H1 (cell line): ENCODE measurements around the gene C3orf62. TPM values are rescaled to one million over a fixed set of nuclear protein-coding genes. Genes with fewer than 3 reads are reported as not detected.

Source experiments
- CTCF ChIA-PET: fragments of 300-600 bp; sonication (Branson Sonifier 250); formaldehyde crosslinking; loops from one replicate; lab custom pipeline; 2021; ENCODE audit not compliant: partially characterized antibody; lab: Charles Lee
- POLR2A ChIA-PET: fragments of 300-600 bp; sonication (Branson Sonifier 250); formaldehyde crosslinking; loops from one replicate; lab custom pipeline; 2021; ENCODE audit warnings: inconsistent platforms; ENCODE audit not compliant: partially characterized antibody; lab: Charles Lee
- DNase-seq, 2 experiments: peaks; one replicate each; pipeline versions ENCODE4 v3.0.0 to v3.0.0-alpha.2; 2010 to 2022; ENCODE audit warnings: low spot score in 2 of 2, low read depth in 1 of 2, mixed read lengths in 1 of 2
- FAIRE-seq: peaks from 2 replicates; lab custom pipeline; 2011; peaks lifted over from hg19 to GRCh38; lab: Jason Lieb, UNC
- H2AFZ ChIP-seq: 2 replicates; pipeline ENCODE4 v1.8.1; 2012; ENCODE audit warnings: low read length, inconsistent platforms
- H2AK5ac ChIP-seq: 2 replicates; pipeline ENCODE4 v1.6.1; 2013; ENCODE audit warnings: low read depth, low read length
- H2BK120ac ChIP-seq: replicated peaks from 2 replicates; pipeline ENCODE3; 2013; ENCODE audit warnings: low read depth, low read length, inconsistent platforms
- H2BK12ac ChIP-seq: 2 replicates; pipeline ENCODE4 v1.6.1; 2013; ENCODE audit warnings: low read depth, low read length
- H2BK15ac ChIP-seq: 2 replicates; pipeline ENCODE4 v1.6.1; 2013; ENCODE audit warnings: low read length
- H2BK20ac ChIP-seq: 2 replicates; pipeline ENCODE4 v1.6.1; 2013; ENCODE audit warnings: low read length
- H2BK5ac ChIP-seq: 2 replicates; pipeline ENCODE4 v1.6.1; 2013; ENCODE audit warnings: low read depth, low read length
- H3K14ac ChIP-seq: 2 replicates; pipeline ENCODE4 v1.6.1; 2013; ENCODE audit warnings: inconsistent platforms; ENCODE audit not compliant: insufficient read length
- H3K18ac ChIP-seq: 2 replicates; pipeline ENCODE4 v1.6.1; 2013; ENCODE audit warnings: low read length; ENCODE audit errors: extremely low read depth
- H3K23ac ChIP-seq: 2 replicates; pipeline ENCODE4 v1.6.1; 2013; ENCODE audit warnings: inconsistent platforms; ENCODE audit not compliant: insufficient read length
- H3K23me2 ChIP-seq: 2 replicates; pipeline ENCODE4 v1.6.1; 2013; ENCODE audit warnings: low read depth, low read length
- H3K27ac ChIP-seq: 2 replicates; pipeline ENCODE4 v1.6.1; 2011; ENCODE audit warnings: low read depth, low read length, inconsistent platforms
- H3K27me3 ChIP-seq, 4 experiments: replicated peaks in 1 of 4; 1 replicate in 1 of 4; 2 replicates in 3 of 4; pipeline versions ENCODE4 v1.6.1 to v1.8.1; 2011 to 2013; ENCODE audit warnings: low read length in 3 of 4, mild to moderate bottlenecking in 3 of 4, inconsistent platforms in 2 of 4, mixed read lengths in 2 of 4, moderate library complexity in 1 of 4; ENCODE audit not compliant: control insufficient read depth in 3 of 4, insufficient read depth in 3 of 4; ENCODE audit errors: extremely low read depth in 1 of 4
- H3K36me3 ChIP-seq, 4 experiments: 2 replicates each; pipeline versions ENCODE4 v1.6.1 to v1.8.1; 2011 to 2013; ENCODE audit warnings: mild to moderate bottlenecking in 4 of 4, low read length in 3 of 4, moderate library complexity in 2 of 4, control low read depth in 1 of 4, inconsistent platforms in 1 of 4; ENCODE audit not compliant: insufficient read depth in 4 of 4, control insufficient read depth in 2 of 4
- H3K4ac ChIP-seq: replicated peaks from 2 replicates; pipeline ENCODE3; 2013; ENCODE audit warnings: low read length, low read depth, mixed read lengths, inconsistent platforms; ENCODE audit not compliant: insufficient read length
- H3K4me1 ChIP-seq, 4 experiments: replicated peaks in 1 of 4; 1 replicate in 1 of 4; 2 replicates in 3 of 4; pipeline versions ENCODE4 v1.6.1 to v1.8.1; 2011 to 2013; ENCODE audit warnings: low read length in 3 of 4, inconsistent platforms in 2 of 4, mixed read lengths in 1 of 4; ENCODE audit not compliant: insufficient read depth in 4 of 4, control insufficient read depth in 3 of 4
- H3K4me2 ChIP-seq, 2 experiments: 2 replicates each; pipeline versions ENCODE4 v1.6.1 to v1.8.1; 2011 to 2013; ENCODE audit warnings: low read depth in 2 of 2, low read length in 2 of 2, control low read depth in 1 of 2, inconsistent platforms in 1 of 2, mild to moderate bottlenecking in 1 of 2; ENCODE audit not compliant: insufficient read depth in 1 of 2
- H3K4me3 ChIP-seq, 4 experiments: fragments of 200-600, 300-600 bp in 1 of 4; sonication (generic), shearing (Covaris generic), sonication (Bioruptor Twin) in 1 of 4; 2 replicates each; pipeline versions ENCODE4 v1.5.1 to v1.8.1; 2011 to 2016; ENCODE audit warnings: low read length in 4 of 4, low read depth in 3 of 4, control low read depth in 2 of 4, inconsistent platforms in 2 of 4, mild to moderate bottlenecking in 2 of 4, mixed read lengths in 1 of 4, moderate library complexity in 1 of 4; ENCODE audit not compliant: insufficient read depth in 2 of 4; ENCODE audit errors: extremely low read depth in 1 of 4
- H3K56ac ChIP-seq: replicated peaks from 2 replicates; pipeline ENCODE3; 2013; ENCODE audit warnings: low read depth, mild to moderate bottlenecking, mixed read lengths, low read length, inconsistent platforms; ENCODE audit not compliant: insufficient read length
- H3K79me1 ChIP-seq: 2 replicates; pipeline ENCODE4 v1.6.1; 2013; ENCODE audit warnings: low read depth, low read length, control low read depth
- H3K79me2 ChIP-seq, 2 experiments: 2 replicates each; pipeline versions ENCODE4 v1.6.1 to v1.8.1; 2012 to 2013; ENCODE audit warnings: low read length in 2 of 2, mild to moderate bottlenecking in 2 of 2, inconsistent platforms in 1 of 2; ENCODE audit not compliant: insufficient read depth in 2 of 2, control insufficient read depth in 1 of 2
- H3K9ac ChIP-seq, 4 experiments: replicated peaks in 1 of 4; 1 replicate in 1 of 4; 2 replicates in 3 of 4; pipeline versions ENCODE4 v1.6.1 to v1.8.1; 2011 to 2013; ENCODE audit warnings: low read depth in 3 of 4, low read length in 3 of 4, control low read depth in 2 of 4, mild to moderate bottlenecking in 2 of 4, moderate library complexity in 2 of 4, inconsistent platforms in 1 of 4; ENCODE audit errors: extremely low read depth in 1 of 4
- H3K9me3 ChIP-seq, 2 experiments: 2 replicates each; pipeline versions ENCODE4 v1.6.1 to v1.8.1; 2012 to 2013; ENCODE audit warnings: mild to moderate bottlenecking in 2 of 2, moderate library complexity in 2 of 2, control low read depth in 1 of 2, inconsistent platforms in 1 of 2, low read depth in 1 of 2, low read length in 1 of 2, mixed read lengths in 1 of 2; ENCODE audit not compliant: insufficient read depth in 2 of 2
- H4K20me1 ChIP-seq, 2 experiments: replicated peaks in 1 of 2; 2 replicates each; pipeline versions ENCODE3 to v1.8.1; 2011 to 2013; ENCODE audit warnings: inconsistent platforms in 2 of 2, low read length in 2 of 2, mild to moderate bottlenecking in 1 of 2; ENCODE audit not compliant: insufficient read depth in 2 of 2, control insufficient read depth in 1 of 2
- H4K5ac ChIP-seq: 2 replicates; pipeline ENCODE4 v1.6.1; 2013; ENCODE audit warnings: low read length, low read depth, mixed read lengths, inconsistent platforms; ENCODE audit not compliant: insufficient read length
- H4K8ac ChIP-seq: 2 replicates; pipeline ENCODE4 v1.8.0; 2013; ENCODE audit warnings: mild to moderate bottlenecking, moderate library complexity, low read length, inconsistent platforms; ENCODE audit not compliant: insufficient read depth; ENCODE audit errors: extremely low read depth
- H4K91ac ChIP-seq: replicated peaks from 2 replicates; pipeline ENCODE3; 2013; ENCODE audit warnings: low read length, mixed read lengths, inconsistent platforms; ENCODE audit not compliant: insufficient read length
- ATF2 ChIP-seq: IDR thresholded peaks from 2 replicates; pipeline ENCODE4 v1.6.1; 2012; ENCODE audit warnings: low read length, inconsistent platforms
- CBX5 ChIP-seq: fragments of 300-800, 300-1000 bp; sonication (generic); IDR thresholded peaks from 2 replicates; pipeline ENCODE4 v1.7.1; 2016; ENCODE audit warnings: antibody characterized with exemption, low read length, low read depth
- GTF2F1 ChIP-seq: IDR thresholded peaks from 2 replicates; pipeline ENCODE4 v1.6.1; 2012; ENCODE audit warnings: low read depth, low read length, improper control_type of control experiment, borderline replicate concordance
- HDAC2 ChIP-seq, 2 experiments: fragments of 300-600 bp in 1 of 2; sonication (generic) in 1 of 2; IDR thresholded peaks; 2 replicates each; pipeline ENCODE4 v1.6.1; 2011 to 2012; ENCODE audit warnings: low read depth in 2 of 2, low read length in 2 of 2, mild to moderate bottlenecking in 2 of 2, moderate library complexity in 2 of 2, borderline replicate concordance in 1 of 2, inconsistent platforms in 1 of 2
- NANOG ChIP-seq: IDR thresholded peaks from 2 replicates; pipeline ENCODE4 v1.6.1; 2011; ENCODE audit warnings: low read length, low read depth, mild to moderate bottlenecking, inconsistent platforms; ENCODE audit not compliant: insufficient read depth, poor library complexity, severe bottlenecking
- NRF1 ChIP-seq: IDR thresholded peaks from 2 replicates; pipeline ENCODE4 v1.6.1; 2011; ENCODE audit warnings: mild to moderate bottlenecking, low read depth, low read length, improper control_type of control experiment
- WGBS, 2 experiments: shearing (Covaris generic) in 1 of 2; methylation state at CpG; one replicate each; pipeline versions ENCODE4 v1.1.6 to v1.1.7; 2013 to 2015; ENCODE audit warnings: low lambda C conversion rate in 2 of 2, mixed read lengths in 2 of 2, inconsistent platforms in 1 of 2, low coverage in 1 of 2, missing lambda C conversion rate in 1 of 2; ENCODE audit not compliant: insufficient replicate concordance in 2 of 2, insufficient coverage in 1 of 2, insufficient read length in 1 of 2; ENCODE audit errors: extremely low coverage in 1 of 2, missing lambda C conversion rate in 1 of 2; 5-methylcytosine and 5-hydroxymethylcytosine counted together
- polyA plus RNA-seq, 7 experiments: library from polyadenylated mRNA; depleted of rRNA in 3 of 7; stranded (reverse) in 5 of 7; unstranded in 2 of 7; fragments of >200 nt in 5 of 7; fragments of 200-250 nt in 2 of 7; gene quantifications; 1 replicate in 5 of 7; 2 replicates in 1 of 7; 4 replicates in 1 of 7; pipeline versions ENCODE4 v1.2.1 to v1.2.3, GENCODE V29; 2011 to 2013; ENCODE audit warnings: missing spikeins in 2 of 7, mixed read lengths in 2 of 7
- total RNA-seq: library from RNA; stranded (reverse); fragmentation: NEBNext Ultra II Directional; extraction: Animal tissue kit (Norgen Biotek cat#: 25700); gene quantifications from 2 replicates; pipeline ENCODE4 v1.2.1, GENCODE V29; 2021
- TF ChIP-seq, protein P1 (sequence below), 3 experiments: IDR thresholded peaks; 1 replicate in 2 of 3; 2 replicates in 1 of 3; pipeline versions ENCODE4 v1.5.1 to v1.6.1; 2011; ENCODE audit warnings: low read length in 3 of 3, mild to moderate bottlenecking in 3 of 3, inconsistent platforms in 2 of 3, low read depth in 1 of 3, moderate library complexity in 1 of 3; ENCODE audit not compliant: insufficient read depth in 1 of 3; ENCODE audit errors: control extremely low read depth in 1 of 3

Gene C3orf62
- total and polyA plus RNA-seq, 2 of the 8 experiments (the other 6 are each of a cell fraction or from before 2014, with no cell fraction given), result 1.1 to 3.0 TPM

DNA sequence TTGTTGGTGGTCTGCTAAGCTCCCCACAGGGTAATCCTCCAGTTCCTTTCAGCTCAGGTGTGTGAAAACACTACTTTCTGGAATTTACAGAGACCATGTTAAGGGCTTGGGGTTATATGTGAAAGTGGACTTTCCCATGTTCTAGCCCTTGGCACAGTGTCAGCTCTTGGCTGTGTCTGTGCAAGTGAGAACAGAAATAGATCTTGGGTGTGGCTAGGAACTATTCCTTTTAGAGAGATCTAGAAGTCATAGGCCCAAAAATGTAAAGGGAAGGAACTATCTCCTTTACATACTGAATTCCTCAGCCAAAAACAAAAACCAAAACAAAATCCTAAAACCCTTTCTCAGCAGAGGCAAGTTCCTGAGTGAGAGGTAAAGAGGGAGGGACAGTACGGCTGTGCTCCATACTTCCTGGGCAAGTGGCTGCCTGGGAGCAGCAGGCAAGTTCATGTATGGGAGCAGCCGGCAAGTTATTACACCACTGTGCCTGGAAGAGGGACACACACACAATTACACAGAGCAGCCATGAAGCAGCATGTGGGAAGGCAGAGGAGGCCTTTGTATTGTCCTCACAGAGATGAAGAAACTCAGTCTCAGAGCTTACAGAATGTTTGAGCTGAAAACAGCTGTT is 19.9 kb upstream of the C3orf62 start:
- Histone ChIP-seq H2BK15ac (no peak overlapping the region), H4K5ac (no peak overlapping the region), H3K4me3 (no peak overlapping the region), H2AFZ (no peak overlapping the region), H3K4ac (no peak overlapping the region), H3K36me3 (peaks cover 7 to 31% (median 27%) of the 10 kb centered on the region in 4 experiments), H3K27me3 (no peaks in the 10 kb centered on the region), H2BK12ac (no peak overlapping the region), H4K8ac (no peak overlapping the region), H3K23me2 (no peaks in the 10 kb centered on the region), H2BK120ac (no peak overlapping the region), H4K20me1 (peaks cover 0 to 6% of the 10 kb centered on the region in 2 experiments), H4K91ac (no peak overlapping the region), H3K27ac (no peak overlapping the region), H3K4me1 (no peaks in the 10 kb centered on the region), H3K23ac (no peak overlapping the region), H3K9me3 (no peaks in the 10 kb centered on the region), H3K9ac (no peak overlapping the region), H3K79me2 (no peaks in the 10 kb centered on the region), H2AK5ac (no peak overlapping the region), H2BK20ac (no peak overlapping the region), H3K4me2 (no peak overlapping the region), H2BK5ac (no peak overlapping the region), H3K18ac (no peak overlapping the region), H3K56ac (no peak overlapping the region), H3K14ac (no peak overlapping the region), H3K79me1 (no peaks in the 10 kb centered on the region; the same call in 1 of the 2 replicates)
- 91% methylated on average over 2 of the region's 2 CpGs; no CpG with 5 or more reads in 1 of the 2 experiments for WGBS, 2 experiments
- CTCF ChIA-PET, result interaction anchor here (0.6 to 2.0 kb wide), 10 partner anchors 10 to 243 kb away, joined by 3 to 8 read pairs (median 4); partner anchors contain the start of gene USP4
- FAIRE-seq (no peak), DNase-seq (no peak)
- POLR2A ChIA-PET, result interaction anchor here (0.6 to 1.2 kb wide), 2 partner anchors 30 to 53 kb away, joined by 3 read pairs; no protein-coding TSS in a partner anchor
- TF ChIP-seq NRF1 (no peak), HDAC2 (IDR thresholded peaks at IDR 0.05; ENCODE audit: borderline replicate concordance in 1 of 2, low read depth in 2 of 2, low read length in 2 of 2) (no peak), ATF2 (no peak), GTF2F1 (no peak), CBX5 (no peak), NANOG (no peak)
- TF ChIP-seq, protein P1, sequence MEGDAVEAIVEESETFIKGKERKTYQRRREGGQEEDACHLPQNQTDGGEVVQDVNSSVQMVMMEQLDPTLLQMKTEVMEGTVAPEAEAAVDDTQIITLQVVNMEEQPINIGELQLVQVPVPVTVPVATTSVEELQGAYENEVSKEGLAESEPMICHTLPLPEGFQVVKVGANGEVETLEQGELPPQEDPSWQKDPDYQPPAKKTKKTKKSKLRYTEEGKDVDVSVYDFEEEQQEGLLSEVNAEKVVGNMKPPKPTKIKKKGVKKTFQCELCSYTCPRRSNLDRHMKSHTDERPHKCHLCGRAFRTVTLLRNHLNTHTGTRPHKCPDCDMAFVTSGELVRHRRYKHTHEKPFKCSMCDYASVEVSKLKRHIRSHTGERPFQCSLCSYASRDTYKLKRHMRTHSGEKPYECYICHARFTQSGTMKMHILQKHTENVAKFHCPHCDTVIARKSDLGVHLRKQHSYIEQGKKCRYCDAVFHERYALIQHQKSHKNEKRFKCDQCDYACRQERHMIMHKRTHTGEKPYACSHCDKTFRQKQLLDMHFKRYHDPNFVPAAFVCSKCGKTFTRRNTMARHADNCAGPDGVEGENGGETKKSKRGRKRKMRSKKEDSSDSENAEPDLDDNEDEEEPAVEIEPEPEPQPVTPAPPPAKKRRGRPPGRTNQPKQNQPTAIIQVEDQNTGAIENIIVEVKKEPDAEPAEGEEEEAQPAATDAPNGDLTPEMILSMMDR (IDR thresholded peaks at IDR 0.05; ENCODE audit: control extremely low read depth in 1 of 3, insufficient read depth in 1 of 3, low read depth in 1 of 3, low read length in 3 of 3), result no peak
